ENCODE results near the gene BFSP2.

The BFSP2 gene

GRCh38 chr3:133383741-133384140 lies 16.1 kb upstream of the BFSP2 start:
- DNase-seq, result no peak

- DNase-seq, result peak; percentile 17 to 46
These were observed 15.4 kb upstream of the BFSP2 start for GRCh38 chr3:133384331-133385027.

- no peak for DNase-seq
These were observed 13.0 kb upstream of the BFSP2 start for GRCh38 chr3:133386876-133387275.

GRCh38 chr3:133387341-133387740 lies 12.5 kb upstream of the BFSP2 start:
- no peak for DNase-seq

GRCh38 chr3:133388696-133389395 lies 11.0 kb upstream of the BFSP2 start:
- DNase-seq, result no peak

GRCh38 chr3:133390715-133391114 lies 9.1 kb upstream of the BFSP2 start:
- no peak for DNase-seq

- no peak for DNase-seq
These were observed 6.7 kb upstream of the BFSP2 start for GRCh38 chr3:133393204-133393603.

- DNase-seq, result no peak
These were observed 6.0 kb upstream of the BFSP2 start for GRCh38 chr3:133393691-133394474.

GRCh38 chr3:133394561-133395311 lies 5.1 kb upstream of the BFSP2 start:
- DNase-seq, result no peak

- no peak for DNase-seq
These were observed 3.0 kb upstream of the BFSP2 start for GRCh38 chr3:133396906-133397305.

GRCh38 chr3:133401374-133402135 lies 1.7 kb downstream of the BFSP2 start:
- no peak for DNase-seq

- no peak for DNase-seq
These were observed 5.1 kb downstream of the BFSP2 start for GRCh38 chr3:133404920-133405319.

- DNase-seq, result no peak
These were observed 8.5 kb downstream of the BFSP2 start for GRCh38 chr3:133408366-133408765.

- no peak for DNase-seq
These were observed 9.1 kb downstream of the BFSP2 start for GRCh38 chr3:133408961-133409360.

- no peak for DNase-seq
These were observed 10.5 kb downstream of the BFSP2 start for GRCh38 chr3:133410191-133410892.

- DNase-seq, result no peak
These were observed 12.6 kb downstream of the BFSP2 start for GRCh38 chr3:133412183-133413132.

GRCh38 chr3:133413161-133414020 lies 13.5 kb downstream of the BFSP2 start:
- DNase-seq, result no peak

GRCh38 chr3:133414021-133414392 lies 14.2 kb downstream of the BFSP2 start:
- no peak for DNase-seq

GRCh38 chr3:133418361-133418760 lies 18.5 kb downstream of the BFSP2 start:
- no peak for DNase-seq
